K562 (cell line): Measurements from ENCODE around the gene UBA7. TPM values are rescaled to one million over a fixed set of nuclear protein-coding genes. Genes with fewer than 3 reads are reported as not detected.

Source experiments
- ATAC-seq: fragments of 200-7000 bp; cut with Tn5 transposase; 3 replicates; pipeline ENCODE4 v1.9.1; 2020; ENCODE audit warnings: moderate library complexity
- BruUV-seq: library from RNA; stranded (reverse); fragments of 400-500 nt; replicated peaks from 2 replicates; lab custom pipeline; 2021; lab: Mats Ljungman, UMichigan
- CTCF ChIA-PET: fragments of 300-600 bp; formaldehyde crosslinking; extraction: SDS; loops from one replicate; lab custom pipeline; 2021; ENCODE audit warnings: low intra/inter-chr PET ratio; lab: Yijun Ruan, JAX
- POLR2A ChIA-PET: fragments of 300-600, 350-650 bp; sonication (Branson Sonifier 250); formaldehyde crosslinking; extraction: SDS; loops from one replicate; lab custom pipeline; 2021; ENCODE audit warnings: antibody characterized with exemption, inconsistent platforms; lab: Yijun Ruan, JAX
- DNase-seq, 4 experiments: peaks; one replicate each; pipeline versions ENCODE4 v3.0.0 to v3.0.0-alpha.2; 2011 to 2018; ENCODE audit warnings: low spot score in 3 of 4, mixed read lengths in 3 of 4; ENCODE audit errors: extremely low read depth in 1 of 4
- FAIRE-seq: peaks from 2 replicates; lab custom pipeline; 2011; peaks lifted over from hg19 to GRCh38; lab: Jason Lieb, UNC
- H2AFZ ChIP-seq: 2 replicates; pipeline ENCODE4 v1.6.0; 2011; ENCODE audit warnings: low read depth, low read length, control low read depth, inconsistent platforms
- H3K27ac ChIP-seq: fragments of 200-600 bp; 3 replicates; pipeline ENCODE4 v1.8.0; 2011; ENCODE audit warnings: low read depth, mild to moderate bottlenecking, control low read depth, inconsistent platforms, low read length, moderate library complexity, mixed read lengths; ENCODE audit errors: extremely low read depth
- H3K27me3 ChIP-seq, 2 experiments: fragments of 300-600 bp in 1 of 2; 2 replicates in 1 of 2; 3 replicates in 1 of 2; pipeline versions ENCODE4 v1.6.0 to v1.8.0; 2011; ENCODE audit warnings: inconsistent platforms in 2 of 2, low read length in 2 of 2, mild to moderate bottlenecking in 1 of 2, mixed read lengths in 1 of 2, moderate library complexity in 1 of 2; ENCODE audit not compliant: control insufficient read depth in 2 of 2, insufficient read depth in 2 of 2
- H3K36me3 ChIP-seq: fragments of 300-600 bp; 3 replicates; pipeline ENCODE4 v1.8.0; 2011; ENCODE audit warnings: mild to moderate bottlenecking, low read length, inconsistent platforms; ENCODE audit not compliant: control insufficient read depth, insufficient read depth
- H3K4me1 ChIP-seq, 2 experiments: fragments of 200-600 bp in 1 of 2; replicated peaks in 1 of 2; 2 replicates in 1 of 2; 3 replicates in 1 of 2; pipeline versions ENCODE4 v1.5.1 to v1.8.0; 2011; ENCODE audit warnings: inconsistent platforms in 2 of 2, low read length in 2 of 2, mild to moderate bottlenecking in 1 of 2, mixed read lengths in 1 of 2, moderate library complexity in 1 of 2; ENCODE audit not compliant: control insufficient read depth in 2 of 2, insufficient read depth in 2 of 2
- H3K4me2 ChIP-seq: 2 replicates; pipeline ENCODE4 v1.6.1; 2011; ENCODE audit warnings: low read length, control low read depth, inconsistent platforms, mixed read lengths; ENCODE audit not compliant: insufficient read depth
- H3K4me3 ChIP-seq: fragments of 200-600 bp; sonication (generic), shearing (Covaris generic); 2 replicates; pipeline ENCODE4 v1.5.1; 2016; ENCODE audit warnings: control low read depth, inconsistent platforms
- H3K79me2 ChIP-seq: fragments of 200-600 bp; 3 replicates; pipeline ENCODE4 v1.8.0; 2011; ENCODE audit warnings: low read length, inconsistent platforms; ENCODE audit not compliant: control insufficient read depth, insufficient read depth
- H3K9ac ChIP-seq, 2 experiments: 2 replicates each; pipeline versions ENCODE4 v1.6.0 to v1.6.1; 2011; ENCODE audit warnings: low read depth in 2 of 2, low read length in 2 of 2, control low read depth in 1 of 2, inconsistent platforms in 1 of 2, mild to moderate bottlenecking in 1 of 2, mixed read lengths in 1 of 2; ENCODE audit not compliant: insufficient read depth in 1 of 2
- H3K9me1 ChIP-seq: one replicate; pipeline ENCODE4 v1.6.0; 2011; ENCODE audit warnings: inconsistent platforms, mild to moderate bottlenecking, low read length, moderate library complexity; ENCODE audit not compliant: control insufficient read depth, insufficient read depth
- H3K9me3 ChIP-seq: replicated peaks from 2 replicates; pipeline ENCODE4 v1.5.1; 2011; ENCODE audit warnings: low read depth, low read length, inconsistent platforms; ENCODE audit not compliant: control insufficient read depth, insufficient read depth
- H4K20me1 ChIP-seq: replicated peaks from 2 replicates; pipeline ENCODE4 v1.6.1; 2011; ENCODE audit warnings: low read length, inconsistent platforms, mixed read lengths; ENCODE audit not compliant: control insufficient read depth, insufficient read depth
- HEY1 ChIP-seq: fragments of 250-450 bp; sonication (Bioruptor Pico); IDR thresholded peaks from 2 replicates; pipeline ENCODE4 v1.5.0; 2020; ENCODE audit warnings: mild to moderate bottlenecking, moderate library complexity, borderline replicate concordance
- POLR2H ChIP-seq: IDR thresholded peaks from 2 replicates; pipeline ENCODE4 v1.6.1; 2016; ENCODE audit warnings: missing genetic modification characterization, low read depth, mild to moderate bottlenecking, control low read depth, missing compliant biosample characterization, moderate library complexity
- RBM22 ChIP-seq: fragments of 200-400 bp; formaldehyde crosslinking; IDR thresholded peaks from 2 replicates; pipeline ENCODE4 v1.6.1; 2018; ENCODE audit warnings: low read length, low read depth; ENCODE audit not compliant: poor library complexity, severe bottlenecking
- RCOR1 ChIP-seq, 2 experiments: IDR thresholded peaks; 2 replicates each; pipeline ENCODE4 v1.6.1; 2012; ENCODE audit warnings: low read depth in 2 of 2, low read length in 2 of 2, borderline replicate concordance in 1 of 2, improper control_type of control experiment in 1 of 2
- SPI1 ChIP-seq: IDR thresholded peaks from 2 replicates; pipeline ENCODE4 v1.6.1; 2011; ENCODE audit warnings: low read depth, low read length, control low read depth, borderline replicate concordance
- TRIM25 ChIP-seq: fragments of 450-650 bp; IDR thresholded peaks from 2 replicates; pipeline ENCODE4 v1.7.0; 2016; ENCODE audit warnings: borderline replicate concordance
- ZBTB2 ChIP-seq: fragments of 450-650 bp; IDR thresholded peaks from 2 replicates; pipeline ENCODE4 v1.6.1; 2016; ENCODE audit warnings: antibody characterized with exemption
- ZKSCAN8 ChIP-seq: fragments of 200-800 bp; sonication (Bioruptor generic); IDR thresholded peaks from 2 replicates; pipeline ENCODE4 v1.6.1; 2016; ENCODE audit warnings: missing genetic modification characterization, missing compliant biosample characterization
- ZNF239 ChIP-seq: fragments of 250-450 bp; sonication (Bioruptor Pico); IDR thresholded peaks from 2 replicates; pipeline ENCODE4 v1.4.0; 2020; ENCODE audit warnings: mild to moderate bottlenecking
- ZNF507 ChIP-seq: conservative IDR thresholded peaks from 2 replicates; pipeline ENCODE4 v1.6.1; 2017; ENCODE audit warnings: missing genetic modification characterization, missing compliant biosample characterization
- whole genome bisulfite sequencing: fragments of 100-300 bp; shearing (Covaris generic); methylation state at CpG from one replicate; pipeline ENCODE4 v1.1.6; 2016; ENCODE audit warnings: low coverage, mixed read lengths; ENCODE audit not compliant: insufficient coverage; ENCODE audit errors: missing lambda C conversion rate; 5-methylcytosine and 5-hydroxymethylcytosine counted together
- in situ Hi-C: fragments of 300-500 bp; cut with MboI; formaldehyde crosslinking; loops from 4 replicates; pipeline ENCODE4 v1.15.0; 2018; ENCODE audit warnings: inconsistent platforms, mixed read lengths
- intact Hi-C: fragments of 100-400 bp; cut with micrococcal nuclease; formaldehyde crosslinking; loops from 2 replicates; pipeline ENCODE4 v1.14.2; 2022
- polyA plus RNA-seq, 8 experiments: library from polyadenylated mRNA; depleted of rRNA in 4 of 8; stranded (reverse) in 5 of 8; unstranded in 3 of 8; fragments of >200 nt; fragmentation: Nextera tagmentation in 2 of 8; fragmentation: Illumina TruSeq in 1 of 8; extraction: Ambion mirVana in 2 of 8; extraction: Trizol in 1 of 8; gene quantifications; 2 replicates each; pipeline versions ENCODE4 v1.2.1 to v1.2.3, GENCODE V29; 2011 to 2014; ENCODE audit warnings: inconsistent platforms in 1 of 8, missing spikeins in 1 of 8
- total RNA-seq, 7 experiments: library from RNA; depleted of rRNA in 6 of 7; stranded (reverse); fragments of >200 nt in 6 of 7; fragmentation: Illumina TruSeq in 2 of 7; extraction: Trizol in 2 of 7; gene quantifications; 2 replicates each; pipeline versions ENCODE4 v1.2.1 to v1.2.3, GENCODE V29; 2011 to 2021; ENCODE audit warnings: low replicate concordance in 1 of 7

UBA7 gene
- total and polyA plus RNA-seq, 9 of the 15 experiments (the other 6 are each of a cell fraction or from before 2014, with no cell fraction given): 0.17 to 3.3 (median 2.0) TPM

GRCh38 chr3:49771340-49771938 lies 42.3 kb downstream of the UBA7 start:
- WGBS: 50% methylated on average over 1 of the region's 1 CpG
- Histone ChIP-seq H3K9me1 (no peaks in the 10 kb centered on the region), H3K9me3 (no peaks in the 10 kb centered on the region), H3K27me3 (no peaks in the 10 kb centered on the region), H3K79me2 (peaks cover 80% of the 10 kb centered on the region), H4K20me1 (no peaks in the 10 kb centered on the region), H3K4me2 (no peak overlapping the region), H3K4me3 (no peak overlapping the region), H3K27ac (no peak overlapping the region), H3K9ac (no peak overlapping the region), H3K4me1 (no peaks in the 10 kb centered on the region; a peak in 1 of 5 replicates), H3K36me3 (peaks cover 31% of the 10 kb centered on the region; the same call in 2 of the 3 replicates), H2AFZ (no peak overlapping the region)
- intact Hi-C loops (no loop called here), in situ Hi-C loops (no loop called here)
- no peak for DNase-seq
- no TSS peak for BruUV-seq
- TF ChIP-seq TRIM25: no peak
- TF ChIP-seq ZNF507 (tag): no peak
- ChIA-PET POLR2A (interaction anchor here (0.6 to 1.2 kb wide), 3 partner anchors 12 to 133 kb away, joined by 3 read pairs; no protein-coding TSS in a partner anchor), CTCF (no interaction called here)
- FAIRE-seq: peak; percentile 19
- ATAC-seq: no peak

- intact Hi-C loops: no loop called here
- Histone ChIP-seq H3K27ac (no peak overlapping the region), H3K4me1 (no peaks in the 10 kb centered on the region; a peak in 1 of 5 replicates), H3K4me3 (no peak overlapping the region), H3K9ac (no peak overlapping the region), H3K4me2 (no peak overlapping the region), H2AFZ (no peak overlapping the region), H4K20me1 (no peaks in the 10 kb centered on the region), H3K9me3 (no peaks in the 10 kb centered on the region), H3K36me3 (peaks cover 18% of the 10 kb centered on the region; the same call in 2 of the 3 replicates), H3K27me3 (no peaks in the 10 kb centered on the region), H3K79me2 (peaks cover 77% of the 10 kb centered on the region), H3K9me1 (no peaks in the 10 kb centered on the region)
- no peak for DNase-seq
- no TSS peak for BruUV-seq
- ChIA-PET POLR2A (interaction anchor here (1.0 kb wide), 1 partner anchor 12 kb away, joined by 3 read pairs; no protein-coding TSS in a partner anchor), CTCF (no interaction called here)
- ATAC-seq: peak; percentile 53
- in situ Hi-C loops: no loop called here
- no peak for FAIRE-seq
- no peak for TF ChIP-seq RCOR1 (IDR thresholded peaks at IDR 0.05; ENCODE audit: borderline replicate concordance in 1 of 2, low read depth in 2 of 2, low read length in 2 of 2)
- TF ChIP-seq POLR2H (tag): no peak
- TF ChIP-seq ZNF239: no peak
- no peak for TF ChIP-seq HEY1 (CRISPR knock-in tag)
- no peak for TF ChIP-seq ZKSCAN8 (CRISPR knock-in tag)
- no peak for TF ChIP-seq RBM22
- no peak for TF ChIP-seq SPI1
- no peak for TF ChIP-seq ZBTB2
These were observed 43.8 kb downstream of the UBA7 start for GRCh38 chr3:49769926-49770325.
